ENCODE data around the gene COPZ2. TPM values are rescaled to one million over a fixed set of nuclear protein-coding genes. Genes with fewer than 3 reads are reported as not detected.
"Not testable (repeated sequence)": the region's sequence is repeated elsewhere in the genome, so short reads cannot be mapped to it uniquely, and the experiment has no call there.

Gene COPZ2
- total and polyA plus RNA-seq, 11 donors: 13.2 to 64.3 (median 48.2) TPM

DNA sequence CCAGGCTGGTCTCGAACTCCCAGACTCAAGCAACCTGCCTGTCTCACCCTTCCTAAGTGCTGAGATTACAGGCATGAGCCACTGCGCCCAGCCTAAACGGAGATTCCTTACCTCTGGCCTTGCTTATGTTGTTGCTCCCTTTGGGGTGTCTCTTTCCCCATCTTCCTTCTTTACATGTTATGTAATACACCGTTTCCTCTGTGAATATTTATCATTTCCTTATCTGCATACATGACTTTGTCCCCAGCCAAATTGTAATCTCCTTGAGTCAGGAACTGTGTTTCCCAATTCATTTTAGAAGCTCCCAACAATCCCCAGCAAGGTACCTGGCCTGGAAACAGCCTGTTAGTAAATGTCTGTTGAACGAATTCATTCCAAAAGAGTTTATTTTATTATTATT, 15.7 kb downstream of the COPZ2 start:
- no peaks in the 10 kb centered on the region for H3K9me3 ChIP-seq
- intact Hi-C loops (cut with DNase I): loop anchor here in 4 of 10 donors (5.0 to 10.0 kb wide), 2 partner anchors 180 to 593 kb away; partner anchors contain the start of genes HOXB7 (in 3 of the 4), HOXB8 (in 3 of the 4) and SCRN2 (in 1 of the 4)
- peaks cover 6 to 51% (median 37%) of the 10 kb centered on the region in 12 donors for H3K4me1 ChIP-seq
- no peak overlapping the region for H3K27ac ChIP-seq
- no peak for DNase-seq
- no peak for ATAC-seq
- H3K27me3 ChIP-seq: peaks cover 0 to 27% (median 0%) of the 10 kb centered on the region in 9 donors
- TF ChIP-seq POLR2A (IDR thresholded peaks at IDR 0.05) (no peak), CTCF (IDR thresholded peaks at IDR 0.05) (no peak)
- H3K4me3 ChIP-seq: no peak overlapping the region
- no peaks in the 10 kb centered on the region for H3K36me3 ChIP-seq
- 66 to 74% (median 68%) methylated on average over 5 of the region's 5 CpGs for WGBS, 4 donors

DNA sequence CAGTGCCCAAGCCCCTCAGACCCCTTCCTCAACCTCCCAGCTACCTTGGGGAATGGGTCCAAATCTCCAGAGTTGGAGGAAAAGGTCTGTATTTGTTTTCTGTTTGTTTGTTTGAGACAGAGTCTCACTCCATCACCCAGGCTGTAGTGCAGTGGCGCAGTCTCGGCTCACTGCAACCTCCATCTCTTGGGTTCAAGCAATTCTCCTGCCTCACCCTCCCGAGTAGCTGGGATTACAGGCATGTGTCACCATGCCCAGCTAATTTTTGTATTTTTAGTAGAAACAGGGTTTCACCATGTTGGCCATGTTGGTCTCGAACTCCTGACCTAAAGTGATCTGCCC, 19.8 kb downstream of the COPZ2 start:
- not testable (repeated sequence) for H3K27ac ChIP-seq, H3K4me3 ChIP-seq, ATAC-seq, H3K36me3 ChIP-seq, H3K9me3 ChIP-seq
- peak in 1 of 5 donors; percentile 6 for DNase-seq
- Histone ChIP-seq H3K4me1 (peaks cover 0 to 13% (median 0%) of the 10 kb centered on the region in 12 donors), H3K27me3 (peaks cover 0 to 15% (median 4%) of the 10 kb centered on the region in 9 donors)
- WGBS, 4 donors: 82 to 89% (median 85%) methylated on average over 4 of the region's 4 CpGs
- intact Hi-C loops (cut with DNase I): loop anchor here in 9 of 10 donors (1.0 to 10.0 kb wide), 13 partner anchors 33 to 177 kb away; partner anchors contain the start of gene SCRN2 (in 5 of the 9)

DNA sequence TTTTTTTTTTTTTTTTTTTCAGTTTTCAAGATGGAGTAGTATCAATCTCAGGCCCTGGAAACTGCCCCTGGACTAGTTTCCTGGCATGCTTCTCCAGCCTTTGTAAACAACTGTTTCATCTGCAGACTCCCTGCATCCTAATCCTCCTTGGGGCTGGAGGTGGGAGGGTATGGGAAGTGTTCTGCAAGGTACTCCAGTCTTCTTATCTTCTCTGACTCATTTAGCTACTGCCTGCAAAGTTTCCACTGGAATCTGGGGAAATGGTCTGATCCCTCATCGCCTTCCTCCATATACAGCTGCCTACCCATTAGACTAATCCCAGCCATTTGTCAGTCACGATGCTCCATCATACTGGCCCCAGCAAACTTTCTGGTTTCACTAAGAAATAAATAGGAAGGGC, 21.5 kb downstream of the COPZ2 start:
- H3K27me3 ChIP-seq: peaks cover 0 to 24% (median 15%) of the 10 kb centered on the region in 9 donors
- ATAC-seq: no peak
- H3K4me1 ChIP-seq: peaks cover 0 to 28% (median 7%) of the 10 kb centered on the region in 12 donors
- H3K27ac ChIP-seq: no peak overlapping the region
- peak in 1 of 5 donors; percentile 1 for DNase-seq
- H3K9me3 ChIP-seq: no peaks in the 10 kb centered on the region
- no peak overlapping the region for H3K4me3 ChIP-seq
- intact Hi-C loops (cut with DNase I): loop anchor here in 6 of 10 donors (2.0 to 10.0 kb wide), 6 partner anchors 31 to 174 kb away; partner anchors contain the start of gene SCRN2 (in 3 of the 6)
- TF ChIP-seq POLR2A (IDR thresholded peaks at IDR 0.05) (no peak), CTCF (IDR thresholded peaks at IDR 0.05) (no peak)
- WGBS, 4 donors: 80 to 87% (median 83%) methylated on average over 2 of the region's 2 CpGs
- H3K36me3 ChIP-seq: no peaks in the 10 kb centered on the region

GRCh38 chr17:48014595-48015111, 22.9 kb downstream of the COPZ2 start:
- peaks cover 0 to 29% (median 7%) of the 10 kb centered on the region in 12 donors for H3K4me1 ChIP-seq
- WGBS, 4 donors: 66 to 68% (median 67%) methylated on average over 8 of the region's 8 CpGs
- no peak for TF ChIP-seq CTCF (IDR thresholded peaks at IDR 0.05)
- no peak for TF ChIP-seq POLR2A (IDR thresholded peaks at IDR 0.05)
- H3K4me3 ChIP-seq: no peak overlapping the region
- H3K9me3 ChIP-seq: no peaks in the 10 kb centered on the region
- H3K27ac ChIP-seq: no peak overlapping the region
- no peaks in the 10 kb centered on the region for H3K36me3 ChIP-seq
- H3K27me3 ChIP-seq: peaks cover 0 to 36% (median 20%) of the 10 kb centered on the region in 9 donors
- DNase-seq (no peak), ATAC-seq (no peak)
- intact Hi-C loops (cut with DNase I): loop anchor here in 5 of 10 donors (5.0 to 10.0 kb wide), 3 partner anchors 167 to 172 kb away; partner anchors contain the start of gene SCRN2 (in 3 of the 5)
